Measurements from ENCODE around the gene CTSA.
"Not testable (repeated sequence)": the region's sequence is repeated elsewhere in the genome, so short reads cannot be mapped to it uniquely, and the experiment has no call there.

The CTSA gene

GRCh38 chr20:45919542-45920399 is 28.6 kb downstream of the CTSA start:
- no peak for DNase-seq

GRCh38 chr20:45920462-45921336 is 29.6 kb downstream of the CTSA start:
- no peak for DNase-seq

GRCh38 chr20:45921337-45922189 is 30.4 kb downstream of the CTSA start:
- no peak for DNase-seq

GRCh38 chr20:45924391-45925261 is 33.5 kb downstream of the CTSA start:
- no peak for DNase-seq

GRCh38 chr20:45925821-45926506 is 34.8 kb downstream of the CTSA start:
- no peak for DNase-seq

GRCh38 chr20:45926731-45927070 is 35.6 kb downstream of the CTSA start:
- DNase-seq = no peak

GRCh38 chr20:45927071-45927878 is 36.1 kb downstream of the CTSA start:
- DNase-seq = no peak

GRCh38 chr20:45931680-45932079 is 40.5 kb downstream of the CTSA start:
- DNase-seq = not testable (repeated sequence)

- DNase-seq = peak; percentile 69
Measured at GRCh38 chr20:45933266-45934045, 42.3 kb downstream of the CTSA start.

GRCh38 chr20:45934046-45934585 is 43.0 kb downstream of the CTSA start:
- no peak for DNase-seq

GRCh38 chr20:45934586-45935415 is 43.7 kb downstream of the CTSA start, which contains the start of gene PCIF1:
Gene PCIF1, plus strand, starts transcription at chr20:45934683. Its CDS starts 4,317 bp downstream, at chr20:45939000.
- peak; percentile 99 for DNase-seq

GRCh38 chr20:45935416-45936046 is 44.4 kb downstream of the CTSA start:
- DNase-seq = no peak

GRCh38 chr20:45937765-45938164 is 46.6 kb downstream of the CTSA start:
- DNase-seq = peak; percentile 38

GRCh38 chr20:45938727-45939438 is 47.7 kb downstream of the CTSA start:
- no peak for DNase-seq

GRCh38 chr20:45940053-45940452 is 48.9 kb downstream of the CTSA start:
- no peak for DNase-seq

- no peak for DNase-seq
Measured at GRCh38 chr20:45940469-45940868, 49.3 kb downstream of the CTSA start.

- no peak for DNase-seq
Measured at GRCh38 chr20:45943613-45944012, 52.5 kb downstream of the CTSA start.

Data from CD4-positive, alpha-beta T cell treated with Interleukin-21 for 1 hour (primary cell).